ENCODE results near the gene ELF5.

Gene ELF5

DNA sequence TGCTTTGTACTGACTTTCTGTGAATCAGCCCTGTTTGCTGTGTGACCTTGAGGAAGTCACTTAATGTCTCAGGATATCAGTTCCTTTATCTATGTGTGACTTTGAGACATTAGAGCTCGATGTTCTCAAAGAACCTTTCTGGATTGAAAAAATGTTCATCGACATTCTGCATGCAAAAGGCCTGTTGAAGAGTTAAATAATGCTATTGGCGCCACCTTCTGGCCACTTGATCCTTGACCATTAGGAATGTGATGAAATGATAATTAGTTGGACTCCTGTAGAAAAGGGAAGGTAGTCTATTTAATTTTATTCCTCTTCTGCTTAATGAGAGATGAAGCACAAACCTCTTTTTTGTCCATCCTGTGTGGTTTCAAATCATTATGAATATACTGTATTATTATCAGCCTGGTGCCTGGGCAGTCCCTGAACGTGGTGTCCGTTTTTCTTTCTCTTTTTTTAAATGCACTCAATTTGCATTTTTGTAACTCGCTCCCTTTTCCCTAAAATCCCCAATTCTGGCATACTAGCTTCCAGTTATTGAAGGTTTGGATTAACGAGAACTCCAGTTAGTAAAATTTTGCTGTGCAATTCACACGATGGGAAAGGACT is 20.7 kb downstream of the ELF5 start:
- peak; percentile 82 to 88 (median 86) for DNase-seq

DNA sequence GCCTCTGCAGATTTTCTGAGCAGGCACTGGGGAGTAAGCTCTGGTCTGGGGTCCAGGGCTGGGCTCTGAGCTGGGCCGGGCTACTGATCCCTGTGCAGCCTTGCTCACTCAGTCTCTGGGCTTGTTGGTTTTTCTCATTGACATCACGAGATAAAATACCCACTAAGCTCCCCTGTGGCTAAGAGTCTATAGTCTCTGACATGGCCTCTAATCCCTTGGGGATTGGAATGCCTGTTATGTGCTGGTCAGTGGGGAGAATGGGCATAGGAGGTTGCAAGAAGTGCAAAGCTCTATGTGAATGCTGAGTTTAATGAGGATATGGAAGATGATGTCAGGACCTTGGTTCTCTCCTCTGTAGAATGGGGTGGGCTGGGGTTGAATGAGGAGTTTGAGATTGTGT is 23.3 kb downstream of the ELF5 start:
- no peak for DNase-seq

DNA sequence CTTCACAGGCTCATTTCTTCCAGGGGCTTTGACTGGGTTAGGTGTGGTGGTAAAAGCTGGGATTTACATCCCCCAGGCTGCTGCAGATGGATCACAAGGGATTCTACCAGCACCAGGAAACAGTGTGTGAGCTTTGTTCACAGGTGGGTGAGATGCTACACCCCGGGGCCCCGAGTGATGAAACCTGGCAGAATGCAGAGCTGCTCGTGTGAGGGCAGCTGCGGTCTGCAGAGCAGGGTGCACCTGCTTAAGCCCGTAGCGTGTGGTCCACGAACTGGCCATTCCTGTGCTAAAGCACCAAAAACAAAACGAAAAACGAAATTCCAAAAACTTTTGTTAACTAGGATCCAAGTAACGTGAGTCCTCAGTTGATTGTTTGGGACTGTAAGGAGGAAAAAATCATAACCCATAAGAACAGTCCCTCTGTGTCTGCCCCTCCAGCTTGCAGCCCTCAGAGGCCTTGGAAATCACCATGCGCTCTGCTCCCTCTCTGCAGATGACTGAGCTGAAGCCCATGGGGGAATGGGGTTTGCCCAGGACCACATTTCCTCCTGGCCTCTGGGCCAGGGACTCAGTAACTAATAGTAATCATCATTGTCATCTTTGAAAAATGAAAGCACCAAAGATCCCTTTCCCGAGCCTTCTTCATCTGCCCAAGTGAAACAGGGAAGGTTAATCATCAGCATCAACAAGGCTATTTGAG is 24.6 kb downstream of the ELF5 start:
- DNase-seq = no peak

DNA sequence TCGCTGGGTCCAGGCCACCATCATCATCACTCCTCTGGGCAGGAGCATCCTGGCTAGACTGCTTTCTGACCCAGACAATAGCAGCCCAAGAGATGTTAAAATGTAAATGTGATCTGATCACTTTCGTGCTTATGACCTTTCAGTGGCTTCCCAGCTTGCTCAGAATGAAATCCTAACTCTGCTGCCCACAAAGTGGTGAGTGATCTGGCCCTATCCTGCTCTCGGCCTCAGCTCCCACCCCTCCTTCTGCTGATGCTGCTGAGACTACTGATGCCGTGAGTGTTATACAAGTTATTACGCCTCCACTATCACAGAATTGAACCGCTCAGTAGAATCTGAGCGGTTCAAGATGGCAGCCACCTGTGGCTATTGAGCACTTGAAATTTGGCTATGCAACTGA is 26.2 kb downstream of the ELF5 start:
- no peak for DNase-seq

DNA sequence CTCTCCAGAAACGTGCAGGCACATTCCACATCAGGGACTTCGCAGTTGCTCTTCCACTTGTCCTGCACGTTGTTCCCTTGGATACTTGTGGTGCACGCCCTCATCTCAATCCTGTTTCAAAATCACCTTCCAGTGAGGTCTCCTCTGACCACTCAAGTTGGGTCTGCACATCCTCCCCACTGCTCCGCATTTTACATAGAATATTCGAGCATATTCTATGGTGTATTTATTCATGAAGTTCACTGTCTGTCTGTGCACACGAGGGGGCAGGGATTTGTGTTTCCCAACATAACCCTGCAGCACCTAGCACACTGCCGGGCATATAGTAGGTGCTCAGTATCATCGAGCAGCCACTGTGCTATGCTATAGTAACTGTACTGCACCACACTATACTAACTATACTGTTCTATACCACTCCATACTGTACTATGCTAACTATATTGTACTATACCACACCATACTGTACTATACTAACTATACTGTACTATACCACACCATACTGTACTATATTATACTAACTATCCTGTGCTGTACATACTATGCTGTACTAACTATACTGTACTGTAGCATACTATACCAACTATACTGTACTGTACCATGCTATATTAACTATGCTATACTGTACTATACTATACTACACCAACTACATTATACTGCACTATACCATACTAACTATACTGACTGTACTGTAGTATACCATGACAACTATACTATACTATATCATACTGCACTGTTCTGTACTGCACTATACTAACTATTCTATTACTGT is 30.3 kb downstream of the ELF5 start:
- DNase-seq = no peak

DNA sequence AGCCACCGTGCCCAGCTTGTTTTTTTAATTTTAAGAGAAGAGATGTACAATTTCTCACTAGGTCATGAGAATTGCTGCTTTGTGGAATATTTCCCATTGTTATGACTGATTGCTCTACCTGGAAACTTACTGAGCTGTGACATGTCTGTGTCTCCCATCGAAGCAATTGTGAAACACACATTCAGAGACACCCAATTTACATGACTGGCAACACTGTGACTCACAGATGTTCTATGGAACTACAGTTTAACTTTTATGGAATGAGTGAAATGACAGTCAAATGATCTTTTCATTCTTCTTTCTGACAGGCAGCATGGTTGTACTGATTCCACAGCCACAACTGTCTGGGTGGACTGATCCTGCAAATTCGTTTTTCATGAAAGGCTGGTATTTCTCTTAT is 32.3 kb downstream of the ELF5 start:
- no peak for DNase-seq

DNA sequence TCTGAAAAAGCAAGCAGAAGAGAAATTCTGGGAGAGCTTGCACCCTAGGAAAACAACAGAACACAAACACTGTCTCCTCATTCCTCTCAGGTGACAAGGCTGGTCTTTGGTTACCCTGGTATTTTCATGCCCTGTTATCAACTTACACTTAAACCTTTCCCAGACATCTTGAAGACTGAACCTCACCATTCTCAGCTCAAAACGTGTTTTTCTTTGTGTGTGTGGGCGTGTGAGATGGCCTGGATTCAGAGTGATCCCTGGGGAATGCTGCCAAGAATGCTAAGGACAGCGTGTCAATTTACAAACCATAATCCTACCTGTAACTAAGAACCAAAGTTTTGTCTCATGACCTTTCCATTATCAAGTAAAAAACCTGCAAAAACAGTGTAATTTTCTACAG is 33.3 kb downstream of the ELF5 start:
- no peak for DNase-seq

DNA sequence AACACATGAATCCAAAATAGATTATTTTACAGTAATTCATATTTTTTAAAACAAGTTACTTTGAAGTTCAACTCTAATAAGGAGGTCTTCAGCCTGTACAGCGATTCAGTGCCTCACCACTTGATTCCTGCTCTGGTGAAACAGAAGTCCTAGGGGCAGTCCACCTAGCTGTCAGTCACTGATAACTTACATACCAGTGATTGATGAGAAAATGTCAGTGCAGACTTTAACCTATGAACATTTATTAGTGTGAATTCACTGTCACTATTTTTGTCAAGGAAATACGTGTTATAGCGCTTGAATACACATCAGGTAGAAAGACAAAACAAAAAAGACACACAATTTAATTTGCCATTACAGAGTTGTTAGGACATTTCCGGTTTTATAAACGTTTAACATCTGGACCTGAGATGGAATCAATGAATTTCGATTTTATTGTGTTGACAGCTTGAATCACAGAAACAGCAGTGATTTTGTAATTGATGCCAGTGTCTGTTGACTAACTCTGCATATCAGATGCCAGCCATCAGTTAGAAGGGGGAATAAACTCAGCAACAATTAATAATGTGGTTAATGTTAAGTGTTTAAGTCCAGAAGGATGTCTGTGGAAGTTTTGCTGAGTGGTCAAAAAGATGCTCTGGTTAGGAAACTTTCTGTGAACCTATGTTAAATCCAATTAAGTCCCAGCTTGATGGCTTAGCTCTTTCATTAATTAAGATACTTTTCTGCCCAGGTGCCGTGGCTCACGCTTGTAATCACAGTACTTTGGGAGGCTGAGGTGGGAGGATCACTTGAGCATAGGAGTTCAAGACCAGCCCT is 34.5 kb downstream of the ELF5 start:
- no peak for DNase-seq

DNA sequence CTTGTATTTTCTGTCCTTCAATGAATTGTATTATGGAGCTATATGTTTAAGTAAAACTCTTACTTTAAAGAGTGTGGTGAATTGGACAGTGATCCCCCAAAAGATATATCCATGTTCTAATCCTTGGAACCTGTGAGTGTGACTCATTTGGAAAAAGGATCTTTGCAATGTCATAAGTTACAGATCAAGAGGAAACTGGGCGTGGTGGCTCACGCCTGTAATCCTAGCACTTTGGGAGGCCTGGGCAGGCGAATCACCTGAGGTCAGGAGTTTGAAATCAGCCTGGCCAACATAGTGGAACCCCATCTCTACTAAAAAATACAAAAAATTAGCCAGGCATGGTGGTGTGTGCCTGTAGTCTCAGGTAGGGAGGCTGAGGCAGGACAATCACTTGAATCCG is 36.7 kb downstream of the ELF5 start:
- DNase-seq = no peak

DNA sequence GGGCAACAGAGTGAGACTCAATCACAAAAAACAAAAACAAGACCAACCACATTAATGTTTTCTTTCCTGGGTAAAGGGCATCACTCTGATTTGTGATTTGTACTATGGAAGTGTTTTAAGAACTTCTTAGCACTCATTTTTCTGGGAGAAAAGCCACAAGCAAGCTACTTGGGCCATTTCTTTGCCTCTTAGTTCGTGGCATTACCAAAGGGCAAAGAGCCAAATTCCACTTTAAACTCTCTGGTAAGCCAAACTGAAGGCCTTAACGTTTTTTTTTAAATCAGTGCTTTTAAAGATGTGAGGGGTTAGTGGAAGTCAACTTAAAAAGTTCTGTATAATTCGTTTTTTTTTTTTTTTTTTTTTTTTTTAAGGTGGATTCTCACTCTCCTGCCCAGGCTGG is 37.9 kb downstream of the ELF5 start:
- no peak for DNase-seq

DNA sequence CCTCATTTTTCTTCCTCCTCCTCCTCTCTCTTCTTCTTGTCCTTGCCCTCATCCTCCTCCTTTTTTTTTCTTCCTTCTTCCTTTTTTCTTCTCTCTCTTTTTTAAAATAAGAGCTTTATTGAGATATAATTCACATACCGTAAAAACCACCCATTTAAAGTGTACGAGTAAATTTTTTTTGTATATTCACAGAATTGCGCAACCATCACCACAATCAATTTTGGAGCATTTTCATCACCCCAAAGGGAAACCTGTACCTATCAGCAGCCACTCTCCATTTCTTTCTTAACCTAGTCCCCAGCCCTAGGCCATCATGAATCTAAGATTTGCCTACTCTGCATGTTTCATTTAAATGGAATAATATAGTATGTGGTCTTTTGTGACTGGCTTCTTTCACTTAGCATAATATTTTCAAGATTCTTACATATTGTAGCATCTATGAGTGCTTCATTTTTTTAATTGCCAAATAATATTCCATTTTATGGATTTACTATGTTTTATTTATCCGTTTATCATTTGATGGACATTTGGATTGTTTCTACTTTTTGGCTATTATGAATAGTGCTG is 39.9 kb downstream of the ELF5 start:
- no peak for DNase-seq

DNA sequence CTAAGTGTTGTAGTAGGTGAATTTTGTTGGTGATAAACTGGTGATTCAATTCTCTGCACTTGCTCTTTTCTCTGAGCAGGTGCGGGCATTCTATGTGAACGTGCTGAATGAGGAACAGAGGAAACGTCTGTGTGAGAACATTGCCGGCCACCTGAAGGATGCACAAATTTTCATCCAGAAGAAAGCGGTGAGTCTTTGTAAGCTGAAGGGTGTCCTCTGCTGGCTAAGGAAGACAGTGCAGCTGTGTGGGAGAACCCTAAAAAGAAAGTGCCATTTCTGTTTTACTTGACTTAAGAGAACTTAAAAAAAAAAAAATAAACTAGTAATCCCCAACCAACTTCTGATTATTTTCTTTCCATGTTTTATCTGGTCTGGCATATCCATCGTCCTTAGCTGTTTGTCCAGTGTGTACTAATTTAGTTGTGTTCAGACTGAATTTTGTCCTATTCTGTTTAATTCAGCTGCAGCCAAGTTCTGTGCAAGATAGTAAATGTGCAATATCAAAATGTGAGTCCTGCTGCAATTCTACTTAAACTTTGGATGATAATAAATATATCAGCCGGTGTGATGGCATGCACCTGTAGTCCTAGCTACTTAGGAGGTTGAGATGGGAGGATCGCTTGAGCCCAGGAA is 45.3 kb downstream of the ELF5 start:
- peak; percentile 59 to 76 (median 68) for DNase-seq

DNA sequence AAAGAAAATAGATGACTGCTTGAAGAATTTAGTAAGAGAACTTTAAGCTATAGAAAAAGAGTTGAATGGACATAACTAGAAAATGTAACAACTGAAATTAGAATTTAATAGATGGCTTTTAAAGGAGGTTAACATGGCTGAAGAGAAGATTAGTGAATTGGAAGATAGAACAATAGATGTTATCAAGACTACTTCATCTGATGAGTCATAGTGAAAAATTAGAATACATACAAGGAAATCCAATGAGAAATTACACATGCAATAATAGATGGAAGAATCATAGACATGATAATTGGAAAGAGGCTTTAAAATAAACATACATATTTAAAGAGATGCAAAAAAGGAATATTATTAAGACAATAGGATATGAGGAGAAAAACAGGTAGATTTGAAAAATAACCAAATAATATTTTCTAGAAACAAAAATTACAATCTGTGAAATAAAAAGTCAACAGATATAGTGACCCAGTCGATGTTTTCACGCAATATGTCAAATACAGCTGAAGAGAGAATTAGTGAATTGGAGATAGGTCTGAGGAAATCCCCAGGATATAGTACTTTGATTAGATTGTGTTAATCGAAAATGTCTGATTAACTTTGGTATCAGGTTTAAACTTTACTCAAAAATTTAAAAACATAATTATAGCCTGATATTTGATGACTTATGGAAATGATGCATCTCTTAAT is 46.6 kb downstream of the ELF5 start:
- no peak for DNase-seq

DNA sequence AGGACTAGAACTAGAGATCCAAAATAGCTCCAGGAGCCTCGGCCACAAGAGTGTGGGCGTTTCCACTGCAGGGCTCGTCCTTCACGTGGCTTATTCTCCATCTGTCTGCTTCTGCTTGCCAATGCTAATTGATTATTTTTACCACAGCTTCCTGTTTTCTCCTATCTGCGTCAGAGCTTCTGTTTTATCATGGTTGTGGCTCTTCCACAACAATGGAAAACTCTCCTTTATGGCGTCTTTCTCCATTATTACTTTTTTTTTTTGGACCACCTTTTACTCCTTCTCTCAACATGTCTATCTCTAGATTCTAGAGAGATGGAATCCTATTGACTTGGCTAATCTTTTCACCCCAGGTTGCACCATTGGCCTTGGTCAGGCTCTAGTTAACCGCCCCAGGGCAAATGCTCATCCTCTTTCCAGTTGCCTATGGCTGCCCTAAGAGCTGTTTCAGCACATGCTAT is 49.0 kb downstream of the ELF5 start:
- DNase-seq = peak; percentile 51 to 79 (median 70)

DNA sequence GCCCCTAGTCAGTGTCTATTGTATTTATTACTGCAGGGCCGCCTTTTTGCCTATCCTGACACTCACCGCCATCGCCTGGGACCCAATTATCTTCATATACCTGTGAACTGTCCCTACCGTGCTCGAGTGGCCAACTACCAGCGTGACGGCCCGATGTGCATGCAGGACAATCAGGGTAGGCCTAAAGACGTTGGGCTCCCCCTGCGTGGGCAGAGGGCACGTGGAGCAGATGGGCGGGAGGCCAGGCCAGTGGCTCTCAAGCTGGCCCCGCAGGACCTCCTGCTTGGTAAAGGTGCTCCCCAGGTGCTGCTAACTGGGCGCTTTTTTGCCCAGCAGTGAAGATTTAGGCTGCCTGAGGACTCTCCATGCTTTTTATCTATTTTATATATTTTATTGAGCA is 52.4 kb downstream of the ELF5 start:
- no peak for DNase-seq

DNA sequence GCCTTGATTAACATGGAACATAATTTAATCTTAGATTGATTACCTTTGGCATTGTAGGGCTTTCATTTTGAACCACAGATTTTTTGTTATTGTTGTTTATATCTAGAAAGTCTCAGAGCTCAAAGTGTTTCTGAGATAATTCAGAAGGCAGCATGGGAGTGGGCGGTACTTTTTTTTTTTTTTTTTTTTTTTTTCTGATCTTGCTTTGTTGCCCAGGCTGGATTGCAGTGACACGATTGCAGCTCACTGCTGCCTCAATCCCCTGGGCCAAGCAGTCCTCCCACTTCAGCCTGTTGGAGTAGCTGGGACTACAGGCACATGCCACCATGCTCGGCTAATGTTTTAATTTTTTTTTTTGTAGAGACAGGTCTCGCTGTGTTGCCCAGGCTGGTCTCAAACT is 53.3 kb downstream of the ELF5 start:
- DNase-seq = peak in 1 of 4 experiments; percentile 9

DNA sequence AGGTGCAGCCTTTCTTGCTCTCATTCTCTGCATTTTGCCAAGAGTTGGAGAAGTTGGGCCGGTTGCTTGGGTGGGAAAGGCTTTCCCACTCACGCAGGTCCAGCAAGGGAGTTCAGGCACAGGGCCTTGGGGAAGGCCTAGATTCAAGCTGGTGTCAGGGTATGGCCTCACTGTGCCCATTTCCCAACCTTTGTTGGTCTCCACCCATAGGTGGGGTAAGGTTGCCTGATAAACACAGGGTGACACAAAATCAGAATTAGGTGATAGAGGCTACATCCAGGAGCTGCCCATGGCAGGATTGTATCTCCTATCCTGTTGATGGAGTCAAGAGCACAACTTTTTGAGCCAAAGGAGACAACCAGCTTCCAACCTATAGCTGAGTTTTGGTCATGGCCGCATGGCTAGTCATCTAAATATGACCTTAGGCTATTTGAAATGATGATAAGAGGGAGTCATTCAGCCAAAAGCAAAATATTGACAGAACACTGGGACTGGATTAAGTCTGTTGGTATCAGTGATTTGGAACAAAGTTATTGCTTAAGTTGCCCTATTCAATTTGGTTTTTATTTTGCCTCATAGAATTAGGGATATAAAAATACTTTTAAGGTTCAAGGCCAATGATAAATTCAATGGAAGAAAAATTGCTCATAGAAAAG is 54.0 kb downstream of the ELF5 start:
- DNase-seq = no peak

DNA sequence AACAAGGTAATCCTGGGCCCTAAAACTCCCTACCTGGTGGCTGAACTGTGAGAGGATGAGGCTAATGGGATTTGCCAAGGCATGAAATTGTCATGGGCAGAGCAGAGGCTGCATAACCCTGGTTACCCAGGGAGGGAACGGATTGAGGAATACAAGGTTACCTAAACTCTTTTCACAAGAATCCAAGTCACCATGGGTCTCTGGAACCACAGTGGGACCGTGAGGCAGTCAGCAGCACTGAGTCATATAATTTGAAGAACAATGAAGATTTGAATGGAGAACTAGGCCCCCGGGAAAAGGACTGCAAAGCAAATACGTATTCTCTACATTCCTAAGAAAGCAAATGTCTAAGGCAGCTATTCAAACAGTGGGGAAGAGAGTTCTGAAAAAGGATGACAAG is 55.1 kb downstream of the ELF5 start:
- DNase-seq = no peak

DNA sequence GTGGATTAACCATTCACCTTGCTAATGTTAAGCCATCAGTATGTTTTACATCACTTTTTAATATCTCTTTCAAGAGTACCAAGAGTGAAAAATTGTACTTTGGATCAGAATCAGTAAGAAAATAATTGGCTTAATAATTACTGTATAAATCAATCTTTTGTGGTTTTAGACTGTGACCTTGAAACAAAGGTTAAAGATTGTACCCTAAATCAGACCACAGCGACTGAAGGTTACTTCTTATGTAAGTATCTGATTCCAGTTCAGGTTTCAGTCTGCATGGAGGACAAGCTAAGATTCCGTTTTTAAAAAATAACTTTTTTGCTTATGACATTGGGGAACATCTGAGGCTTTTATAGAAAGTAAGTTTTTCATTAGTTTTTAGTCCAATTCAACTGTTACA is 56.0 kb downstream of the ELF5 start:
- no peak for DNase-seq

DNA sequence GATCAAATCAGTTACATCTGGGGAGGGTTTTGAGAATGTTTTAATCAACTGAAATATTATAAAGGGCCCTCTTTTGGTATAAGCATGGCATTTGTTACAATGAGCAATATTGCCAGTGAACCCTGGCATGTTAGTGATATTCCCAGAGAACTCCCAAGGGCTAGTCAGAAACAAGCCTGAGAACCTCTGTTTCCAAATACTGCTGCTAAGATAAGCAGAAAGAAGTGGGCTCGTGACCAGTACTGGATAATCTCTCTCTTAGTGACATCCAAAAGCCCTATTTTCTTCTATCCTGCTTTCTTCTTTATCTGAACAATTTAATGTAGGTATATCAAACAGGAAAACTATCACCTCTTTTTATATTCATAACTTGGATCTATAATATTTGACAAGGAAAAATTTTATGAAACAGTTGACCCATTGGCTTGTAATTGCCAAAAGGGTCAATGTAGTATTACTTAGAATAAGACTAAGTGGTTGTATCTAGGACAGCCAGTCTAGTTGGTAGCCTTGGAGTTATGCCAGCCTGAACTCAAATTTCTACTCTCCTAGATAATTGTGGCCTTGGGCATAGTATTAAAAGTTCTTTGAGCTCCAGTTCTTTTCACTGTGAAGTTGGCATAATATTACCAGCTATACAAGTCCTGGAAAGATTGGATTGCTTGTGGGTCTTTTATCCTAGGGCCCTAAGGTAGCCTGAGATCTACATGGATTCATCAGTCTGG is 59.1 kb downstream of the ELF5 start:
- DNase-seq = no peak
